K562 (cell line): ENCODE measurements around the gene RABL3. TPM values are rescaled to one million over a fixed set of nuclear protein-coding genes. Genes with fewer than 3 reads are reported as not detected.

ENCODE experiments used
- E2F8 ChIP-seq: fragments of 450-650 bp; IDR thresholded peaks from 2 replicates; pipeline ENCODE4 v1.7.1; 2018; ENCODE audit warnings: mild to moderate bottlenecking, low read depth; ENCODE audit not compliant: partially characterized antibody
- ELF4 ChIP-seq: fragments of 450-650 bp; formaldehyde crosslinking; IDR thresholded peaks from 2 replicates; pipeline ENCODE4 v1.4.0; 2022; ENCODE audit warnings: missing genetic modification characterization
- FIP1L1 ChIP-seq: fragments of 200-400 bp; formaldehyde crosslinking; IDR thresholded peaks from 2 replicates; pipeline ENCODE4 v1.6.1; 2018; ENCODE audit warnings: mild to moderate bottlenecking, low read depth, low read length; ENCODE audit not compliant: poor library complexity, severe bottlenecking
- IFI16 ChIP-seq: fragments of 250-450 bp; sonication (Bioruptor Pico); IDR thresholded peaks from 2 replicates; pipeline ENCODE4 v2.1.2; 2022; ENCODE audit warnings: mild to moderate bottlenecking, inconsistent platforms
- MLX ChIP-seq, 2 experiments: fragments of 450-650 bp in 1 of 2; sonication (generic) in 1 of 2; formaldehyde crosslinking; conservative IDR thresholded peaks; 2 replicates each; pipeline versions ENCODE4 v1.4.0 to v1.8.1; 2020 to 2022; ENCODE audit warnings: mild to moderate bottlenecking in 1 of 2, missing genetic modification reagents in 1 of 2
- RBM14 ChIP-seq: fragments of 200-400 bp; formaldehyde crosslinking; IDR thresholded peaks from 2 replicates; pipeline ENCODE4 v1.6.1; 2018; ENCODE audit warnings: low read depth, mild to moderate bottlenecking, low read length, moderate library complexity, borderline replicate concordance; ENCODE audit not compliant: insufficient read depth
- TCF3 ChIP-seq: sonication (generic); formaldehyde crosslinking; IDR thresholded peaks from 2 replicates; pipeline ENCODE4 v1.4.0; 2020; ENCODE audit warnings: mild to moderate bottlenecking, missing genetic modification reagents
- ZBTB7A ChIP-seq: IDR thresholded peaks from 2 replicates; pipeline ENCODE4 v1.6.1; 2011; ENCODE audit warnings: low read depth, mild to moderate bottlenecking, low read length, moderate library complexity, borderline replicate concordance; ENCODE audit not compliant: control insufficient read depth
- ZNF318 ChIP-seq, 2 experiments: fragments of 450-650 bp; IDR thresholded peaks; 2 replicates each; pipeline ENCODE4 v1.6.1; 2016; ENCODE audit warnings: mild to moderate bottlenecking in 2 of 2, borderline replicate concordance in 1 of 2, low read depth in 1 of 2, moderate library complexity in 1 of 2
- polyA plus RNA-seq, 8 experiments: library from polyadenylated mRNA; depleted of rRNA in 4 of 8; stranded (reverse) in 5 of 8; unstranded in 3 of 8; fragments of >200 nt; fragmentation: Nextera tagmentation in 2 of 8; fragmentation: Illumina TruSeq in 1 of 8; extraction: Ambion mirVana in 2 of 8; extraction: Trizol in 1 of 8; gene quantifications; 2 replicates each; pipeline versions ENCODE4 v1.2.1 to v1.2.3, GENCODE V29; 2011 to 2014; ENCODE audit warnings: inconsistent platforms in 1 of 8, missing spikeins in 1 of 8
- total RNA-seq, 7 experiments: library from RNA; depleted of rRNA in 6 of 7; stranded (reverse); fragments of >200 nt in 6 of 7; fragmentation: Illumina TruSeq in 2 of 7; extraction: Trizol in 2 of 7; gene quantifications; 2 replicates each; pipeline versions ENCODE4 v1.2.1 to v1.2.3, GENCODE V29; 2011 to 2021; ENCODE audit warnings: low replicate concordance in 1 of 7

RABL3 gene
- total and polyA plus RNA-seq, 9 of the 15 experiments (the other 6 are each of a cell fraction or from before 2014, with no cell fraction given) = 6.5 to 30.7 (median 12.3) TPM

GRCh38 chr3:120636795-120637401 lies 105.4 kb downstream of the RABL3 start (continued):
- TF ChIP-seq ZNF318 (IDR thresholded peaks at IDR 0.05; ENCODE audit: borderline replicate concordance in 1 of 2, low read depth in 1 of 2) (no peak), IFI16 (CRISPR knock-in tag) (no peak), RBM14 (no peak), TCF3 (no peak), E2F8 (no peak), ZBTB7A (no peak), MLX (CRISPR knock-in tag; conservative IDR thresholded peaks at IDR 0.05) (no peak), ELF4 (CRISPR knock-in tag) (no peak), FIP1L1 (no peak)
- TF ChIP-seq, all 486 proteins: peak for 0
